ENCODE results near the gene SSUH2.
"Not testable (repeated sequence)": the region's sequence is repeated elsewhere in the genome, so short reads cannot be mapped to it uniquely, and the experiment has no call there.

Gene SSUH2

DNA sequence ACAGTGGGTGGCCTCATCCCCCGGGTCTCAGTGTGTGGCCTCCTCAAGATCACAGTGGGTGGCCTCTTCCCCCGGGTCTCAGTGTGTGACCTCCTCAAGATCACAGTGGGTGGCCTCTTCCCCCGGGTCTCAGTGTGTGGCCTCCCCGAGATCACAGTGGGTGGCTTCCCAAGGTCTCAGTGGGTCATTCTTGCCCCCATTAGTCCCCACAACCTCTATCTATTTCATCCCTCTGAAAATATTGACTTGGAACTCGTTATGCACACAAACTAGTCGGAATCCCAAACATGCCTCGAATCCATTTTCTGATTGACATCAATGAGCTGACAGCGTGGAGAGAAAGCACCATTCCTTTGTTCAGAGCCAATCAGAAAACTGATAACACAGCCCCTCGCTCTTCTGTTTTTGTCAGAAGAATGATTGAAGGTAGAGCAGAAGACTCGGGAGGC, 10.8 kb upstream of the SSUH2 start:
- TF ChIP-seq CTCF (IDR thresholded peaks at IDR 0.05; ENCODE audit: low read depth, low read length, missing control alignments), result no peak
- no peak overlapping the region for H3K4me3 ChIP-seq (ENCODE audit: low read depth, low read length)
- DNase-seq (ENCODE audit: low read depth), result no peak

- not testable (repeated sequence) for H3K4me3 ChIP-seq (ENCODE audit: low read depth, low read length); DNase-seq (ENCODE audit: low read depth)
These were observed 10.2 kb upstream of the SSUH2 start for GRCh38 chr3:8654572-8655329.

GRCh38 chr3:8653800-8654408, 9.3 kb upstream of the SSUH2 start:
- H3K4me3 ChIP-seq (ENCODE audit: low read depth, low read length), result no peak overlapping the region
- DNase-seq (ENCODE audit: low read depth), result no peak
- TF ChIP-seq CTCF (IDR thresholded peaks at IDR 0.05; ENCODE audit: low read depth, low read length, missing control alignments), result no peak

GRCh38 chr3:8652324-8652987, 7.9 kb upstream of the SSUH2 start:
- no peak for TF ChIP-seq CTCF (IDR thresholded peaks at IDR 0.05; ENCODE audit: low read depth, low read length, missing control alignments)
- no peak overlapping the region for H3K4me3 ChIP-seq (ENCODE audit: low read depth, low read length)
- DNase-seq (ENCODE audit: low read depth), result no peak

GRCh38 chr3:8651418-8652323, 7.1 kb upstream of the SSUH2 start:
- H3K4me3 ChIP-seq (ENCODE audit: low read depth, low read length), result no peak overlapping the region
- TF ChIP-seq CTCF (IDR thresholded peaks at IDR 0.05; ENCODE audit: low read depth, low read length, missing control alignments), result no peak
- no peak for DNase-seq (ENCODE audit: low read depth)

DNA sequence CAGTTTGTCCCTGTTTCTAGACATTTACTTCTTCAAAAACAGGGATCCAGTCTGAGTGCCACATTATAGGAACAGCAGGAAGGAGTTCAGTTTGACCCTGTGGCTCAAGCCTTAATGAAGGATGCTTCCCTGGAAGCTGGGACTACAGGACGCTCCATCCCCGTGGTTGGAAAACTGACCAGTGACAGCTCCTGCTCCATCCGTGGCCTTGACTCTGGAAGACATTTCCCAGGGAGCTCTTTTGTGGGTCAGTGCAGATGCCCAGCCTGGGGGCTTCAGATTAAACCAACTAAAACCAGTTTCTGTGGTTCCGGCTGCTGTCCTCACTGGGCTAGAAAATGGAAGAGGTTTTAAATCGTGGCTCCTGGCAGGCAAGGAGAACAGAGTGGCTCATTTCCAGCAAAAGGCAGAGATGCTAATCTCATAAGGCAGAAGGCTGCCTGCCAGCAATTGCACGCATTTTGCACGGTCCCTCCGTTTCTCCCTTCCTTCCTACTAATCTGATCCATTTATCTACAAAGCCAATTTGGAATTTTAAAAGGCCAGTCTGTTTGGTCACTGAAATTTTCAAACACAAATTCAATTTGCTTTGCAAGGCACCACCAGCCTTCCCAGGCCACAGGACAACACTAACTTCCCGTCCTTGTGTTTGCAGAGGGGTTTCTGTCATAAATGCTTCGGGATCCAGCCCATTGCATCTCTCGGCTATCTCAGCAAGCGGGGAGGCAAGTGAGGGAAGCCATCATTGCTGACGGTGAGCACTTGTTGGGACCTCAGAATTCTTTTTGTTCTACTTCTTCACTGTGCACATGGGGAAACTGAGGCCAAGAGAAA, 6.2 kb upstream of the SSUH2 start:
- no peak for DNase-seq (ENCODE audit: low read depth)
- H3K4me3 ChIP-seq (ENCODE audit: low read depth, low read length), result no peak overlapping the region

More for the DNA sequence above, 6.2 kb upstream of the SSUH2 start:
- TF ChIP-seq CTCF (IDR thresholded peaks at IDR 0.05; ENCODE audit: low read depth, low read length, missing control alignments), result no peak
